GM19455 (cell line): ENCODE data around the gene KRTAP2-3.
"Not testable (repeated sequence)": the region's sequence is repeated elsewhere in the genome, so short reads cannot be mapped to it uniquely, and the experiment has no call there.

ENCODE experiments used
- ATAC-seq: cut with Tn5 transposase; IDR thresholded peaks from one replicate; pipeline ENCODE4 v1.9.1; 2021; ENCODE audit not compliant: unreplicated experiment

The KRTAP2-3 gene, protein sequence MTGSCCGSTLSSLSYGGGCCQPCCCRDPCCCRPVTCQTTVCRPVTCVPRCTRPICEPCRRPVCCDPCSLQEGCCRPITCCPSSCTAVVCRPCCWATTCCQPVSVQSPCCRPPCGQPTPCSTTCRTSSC

GRCh38 chr17:41060052-41060604 lies at the start of gene KRTAP2-3:
KRTAP2-3 (minus strand) TSS chr17:41060114; CDS start chr17:41060050, 64 bp downstream.
- no peak for ATAC-seq

GRCh38 chr17:41108728-41109386 lies 48.9 kb upstream of the KRTAP2-3 start:
- not testable (repeated sequence) for ATAC-seq

GRCh38 chr17:41107941-41108450 lies 48.1 kb upstream of the KRTAP2-3 start:
- ATAC-seq, result no peak

DNA sequence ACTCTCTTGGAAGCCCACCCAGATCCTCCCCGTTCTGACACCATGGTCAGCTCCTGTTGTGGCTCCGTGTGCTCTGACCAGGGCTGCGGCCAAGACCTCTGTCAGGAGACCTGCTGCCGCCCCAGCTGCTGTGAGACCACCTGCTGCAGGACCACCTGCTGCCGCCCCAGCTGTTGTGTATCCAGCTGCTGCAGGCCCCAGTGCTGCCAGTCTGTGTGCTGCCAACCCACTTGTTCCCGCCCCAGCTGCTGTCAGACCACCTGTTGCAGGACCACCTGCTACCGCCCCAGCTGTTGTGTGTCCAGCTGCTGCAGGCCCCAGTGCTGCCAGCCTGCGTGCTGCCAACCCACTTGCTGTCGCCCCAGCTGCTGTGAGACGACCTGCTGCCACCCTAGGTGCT lies 45.4 kb upstream of the KRTAP2-3 start, which contains the start of gene KRTAP4-9:
KRTAP4-9 (plus strand) TSS at position 43 of the 400 bp plus-strand sequence; CDS start at position 43, 0 bp downstream.
- ATAC-seq, result not testable (repeated sequence)

GRCh38 chr17:41104386-41105038 lies 44.6 kb upstream of the KRTAP2-3 start:
- not testable (repeated sequence) for ATAC-seq

GRCh38 chr17:41103896-41104295 lies 44.0 kb upstream of the KRTAP2-3 start:
- no peak for ATAC-seq

DNA sequence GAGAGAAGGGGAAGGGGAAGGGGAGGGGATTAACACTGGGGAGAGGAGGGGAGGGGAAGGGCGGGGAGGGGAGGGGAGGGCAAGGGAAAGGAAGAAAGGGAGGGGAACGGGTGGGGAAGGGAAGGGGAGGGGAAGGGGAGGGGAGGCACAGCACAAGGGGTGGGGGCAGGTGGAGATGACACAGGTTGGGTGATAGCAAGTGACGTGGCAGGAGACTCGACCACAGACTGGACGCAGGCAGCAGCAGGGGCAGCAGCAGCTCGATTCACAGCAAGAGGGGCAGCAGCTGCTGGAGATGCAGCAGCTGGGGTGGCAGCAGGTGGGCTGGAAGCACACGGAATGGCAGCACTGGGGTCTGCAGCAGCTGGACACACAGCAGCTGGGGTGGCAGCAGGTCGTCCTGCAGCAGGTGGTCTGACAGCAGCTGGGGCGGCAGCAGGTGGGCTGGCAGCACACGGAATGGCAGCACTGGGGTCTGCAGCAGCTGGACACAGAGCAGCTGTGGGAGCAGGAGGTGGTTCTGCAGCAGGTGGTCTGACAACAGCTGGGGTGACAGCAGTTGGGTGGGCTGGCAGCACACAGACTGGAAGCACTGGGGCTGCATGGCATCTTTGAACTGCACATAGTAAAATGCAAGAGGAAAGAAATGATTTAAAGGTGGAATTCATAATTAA lies 41.8 kb upstream of the KRTAP2-3 start, which contains the start of gene KRTAP4-16:
KRTAP4-16 (minus strand) TSS at position 624 of the 674 bp plus-strand sequence; CDS start at position 624, 0 bp downstream.
- ATAC-seq, result no peak

GRCh38 chr17:41099682-41100480 lies 40.0 kb upstream of the KRTAP2-3 start:
- not testable (repeated sequence) for ATAC-seq

- ATAC-seq, result no peak
These were observed 38.6 kb upstream of the KRTAP2-3 start for GRCh38 chr17:41098481-41098880.

GRCh38 chr17:41098042-41098441 lies 38.1 kb upstream of the KRTAP2-3 start, which contains the start of gene KRTAP4-8:
KRTAP4-8 (minus strand) TSS chr17:41098142; CDS start chr17:41098084, 58 bp downstream.
- ATAC-seq, result no peak

GRCh38 chr17:41096055-41096454 lies 36.1 kb upstream of the KRTAP2-3 start:
- no peak for ATAC-seq

GRCh38 chr17:41088760-41089352 lies 28.9 kb upstream of the KRTAP2-3 start:
- not testable (repeated sequence) for ATAC-seq

DNA sequence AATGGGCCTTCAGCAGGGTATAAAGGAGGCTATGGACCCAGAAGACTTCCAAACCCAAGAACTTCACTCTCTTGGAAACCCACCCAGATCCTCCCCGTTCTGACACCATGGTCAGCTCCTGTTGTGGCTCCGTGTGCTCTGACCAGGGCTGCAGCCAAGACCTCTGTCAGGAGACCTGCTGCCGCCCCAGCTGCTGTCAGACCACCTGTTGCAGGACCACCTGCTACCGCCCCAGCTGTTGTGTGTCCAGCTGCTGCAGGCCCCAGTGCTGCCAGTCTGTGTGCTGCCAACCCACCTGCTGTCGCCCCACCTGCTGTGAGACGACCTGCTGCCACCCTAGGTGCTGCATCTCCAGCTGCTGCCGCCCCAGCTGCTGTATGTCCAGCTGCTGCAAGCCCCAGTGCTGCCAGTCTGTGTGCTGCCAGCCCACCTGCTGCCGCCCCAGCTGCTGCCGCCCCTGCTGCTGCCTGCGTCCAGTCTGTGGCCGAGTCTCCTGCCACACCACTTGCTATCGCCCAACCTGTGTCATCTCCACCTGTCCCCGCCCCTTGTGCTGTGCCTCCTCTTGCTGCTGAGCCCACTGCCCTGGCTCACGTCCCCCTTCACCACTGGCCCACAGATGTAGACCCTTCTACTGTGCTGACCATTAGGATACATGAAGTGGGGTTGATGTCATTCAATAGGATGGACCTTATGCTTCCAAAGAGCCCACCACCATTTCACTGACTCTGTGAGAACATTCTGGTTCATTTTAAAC lies 24.4 kb upstream of the KRTAP2-3 start, which contains the start of gene KRTAP4-7:
KRTAP4-7 (plus strand) TSS at position 51 of the 757 bp plus-strand sequence; CDS start at position 108, 57 bp downstream.
- not testable (repeated sequence) for ATAC-seq

GRCh38 chr17:41083427-41083826 lies 23.5 kb upstream of the KRTAP2-3 start:
- ATAC-seq, result not testable (repeated sequence)

- no peak for ATAC-seq
These were observed 22.7 kb upstream of the KRTAP2-3 start for GRCh38 chr17:41082626-41083025.

GRCh38 chr17:41076788-41077187 lies 16.9 kb upstream of the KRTAP2-3 start:
- ATAC-seq, result no peak

DNA sequence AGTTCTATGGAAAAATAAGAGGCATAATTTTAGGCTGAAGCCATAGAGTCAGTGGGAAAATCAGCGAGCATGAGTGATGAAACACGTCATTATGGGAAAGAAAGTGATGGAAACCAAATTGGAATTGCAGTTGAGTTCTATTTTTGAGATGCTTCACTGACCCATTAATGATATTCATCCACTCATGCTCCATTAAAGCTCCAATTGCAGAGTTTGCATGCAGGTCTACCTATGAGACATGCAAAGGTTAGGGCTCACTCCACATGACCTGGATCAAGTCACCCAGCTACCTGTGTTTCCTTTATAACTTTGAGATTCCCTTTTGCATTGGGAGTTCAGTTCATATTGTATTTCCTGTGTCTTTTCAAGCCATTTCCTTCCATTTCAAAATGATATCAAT lies 13.8 kb upstream of the KRTAP2-3 start:
- ATAC-seq, result no peak

GRCh38 chr17:41071606-41072360 lies 11.9 kb upstream of the KRTAP2-3 start:
- ATAC-seq, result no peak
